Endothelial cell of umbilical vein (primary cell): Measurements from ENCODE around the gene PPP1R26. TPM values are rescaled to one million over a fixed set of nuclear protein-coding genes. Genes with fewer than 3 reads are reported as not detected.

Source experiments
- BruUV-seq: library from RNA; stranded (reverse); fragments of 400-500 nt; replicated peaks from 2 replicates; lab custom pipeline; 2021; lab: Mats Ljungman, UMichigan
- CTCF ChIA-PET: fragments of 300-600, 350-600 bp; sonication (Branson Sonifier 250); formaldehyde crosslinking; loops from one replicate; lab custom pipeline; 2021; ENCODE audit warnings: antibody characterized with exemption, inconsistent platforms; lab: Charles Lee
- POLR2A ChIA-PET: fragments of 300-600, 350-600 bp; sonication (Branson Sonifier 250); formaldehyde crosslinking; loops from one replicate; lab custom pipeline; 2021; ENCODE audit warnings: antibody characterized with exemption, inconsistent platforms; lab: Charles Lee
- DNase-seq: peaks from one replicate; pipeline ENCODE4 v3.0.0-alpha.2; 2011; ENCODE audit warnings: low read depth, low spot score
- FAIRE-seq: peaks from 2 replicates; lab custom pipeline; 2011; peaks lifted over from hg19 to GRCh38; lab: Jason Lieb, UNC
- H2AFZ ChIP-seq: 2 replicates; pipeline ENCODE4 v1.6.0; 2012; ENCODE audit warnings: low read depth, low read length, control low read depth, inconsistent platforms
- H3K27ac ChIP-seq: 2 replicates; pipeline ENCODE4 v1.5.1; 2011; ENCODE audit warnings: low read depth, mild to moderate bottlenecking, control low read depth, low read length, moderate library complexity; ENCODE audit not compliant: insufficient read depth
- H3K27me3 ChIP-seq, 2 experiments: 2 replicates each; pipeline versions ENCODE4 v1.6.0 to v1.6.1; 2011; ENCODE audit warnings: low read length in 2 of 2, mixed read lengths in 1 of 2; ENCODE audit not compliant: control insufficient read depth in 2 of 2, insufficient read depth in 2 of 2
- H3K36me3 ChIP-seq, 2 experiments: 2 replicates in 1 of 2; 3 replicates in 1 of 2; pipeline ENCODE4 v1.5.1; 2011; ENCODE audit warnings: low read length in 2 of 2, mild to moderate bottlenecking in 1 of 2, moderate library complexity in 1 of 2; ENCODE audit not compliant: control insufficient read depth in 2 of 2, insufficient read depth in 2 of 2; ENCODE audit errors: extremely low read depth in 1 of 2
- H3K4me1 ChIP-seq: 3 replicates; pipeline ENCODE4 v1.5.1; 2011; ENCODE audit warnings: mild to moderate bottlenecking, low read length; ENCODE audit not compliant: control insufficient read depth, insufficient read depth; ENCODE audit errors: extremely low read depth
- H3K4me2 ChIP-seq: 2 replicates; pipeline ENCODE4 v1.6.1; 2011; ENCODE audit warnings: low read length, control low read depth, mixed read lengths; ENCODE audit not compliant: insufficient read depth
- H3K4me3 ChIP-seq, 3 experiments: fragments of 200-600 bp in 1 of 3; sonication (generic), shearing (Covaris generic) in 1 of 3; replicated peaks in 1 of 3; 2 replicates each; pipeline ENCODE4 v1.5.1; 2011 to 2016; ENCODE audit warnings: control low read depth in 3 of 3, low read length in 3 of 3, mild to moderate bottlenecking in 2 of 3, inconsistent platforms in 1 of 3, low read depth in 1 of 3, moderate library complexity in 1 of 3; ENCODE audit not compliant: insufficient read depth in 1 of 3
- H3K79me2 ChIP-seq: 2 replicates; pipeline ENCODE4 v1.6.0; 2012; ENCODE audit warnings: low read length, inconsistent platforms; ENCODE audit not compliant: control insufficient read depth, insufficient read depth
- H3K9ac ChIP-seq: replicated peaks from 2 replicates; pipeline ENCODE3; 2011; ENCODE audit warnings: low read length, control low read depth; ENCODE audit not compliant: insufficient read depth; ENCODE audit errors: extremely low read depth
- H3K9me1 ChIP-seq: replicated peaks from 3 replicates; pipeline ENCODE4 v1.6.0; 2011; ENCODE audit warnings: mild to moderate bottlenecking, low read length; ENCODE audit not compliant: control insufficient read depth, insufficient read depth; ENCODE audit errors: extremely low read depth
- H3K9me3 ChIP-seq: replicated peaks from 2 replicates; pipeline ENCODE4 v1.5.1; 2012; ENCODE audit warnings: low read length, inconsistent platforms; ENCODE audit not compliant: control insufficient read depth, insufficient read depth
- H4K20me1 ChIP-seq: replicated peaks from 2 replicates; pipeline ENCODE3; 2011; ENCODE audit warnings: mild to moderate bottlenecking, low read length; ENCODE audit not compliant: control insufficient read depth, insufficient read depth; ENCODE audit errors: extremely low read depth
- EZH2 ChIP-seq: IDR thresholded peaks from 2 replicates; pipeline ENCODE4 v1.6.1; 2012; ENCODE audit warnings: borderline replicate concordance, low read depth, mild to moderate bottlenecking, moderate library complexity, low read length, inconsistent platforms; ENCODE audit not compliant: severe bottlenecking
- FOS ChIP-seq: IDR thresholded peaks from 2 replicates; pipeline ENCODE4 v1.6.1; 2011; ENCODE audit warnings: mild to moderate bottlenecking, low read length, moderate library complexity, borderline replicate concordance; ENCODE audit not compliant: insufficient read depth
- GATA2 ChIP-seq: IDR thresholded peaks from 2 replicates; pipeline ENCODE4 v1.7.0; 2011; ENCODE audit warnings: low read depth, mild to moderate bottlenecking, moderate library complexity, mixed read lengths, low read length; ENCODE audit not compliant: insufficient read length, insufficient read depth
- JUN ChIP-seq: IDR thresholded peaks from 2 replicates; pipeline ENCODE4 v1.6.1; 2011; ENCODE audit warnings: borderline replicate concordance, low read depth; ENCODE audit not compliant: insufficient read length, insufficient read depth
- MYC ChIP-seq: IDR thresholded peaks from one replicate; pipeline ENCODE4 v1.6.1; 2011; ENCODE audit warnings: mild to moderate bottlenecking, low read depth, low read length
- POLR2A ChIP-seq: IDR thresholded peaks from 2 replicates; pipeline ENCODE4 v1.6.1; 2012; ENCODE audit warnings: low read depth, mild to moderate bottlenecking, control low read depth, low read length
- POLR2AphosphoS5 ChIP-seq: IDR thresholded peaks from 2 replicates; pipeline ENCODE4 v1.6.1; 2012; ENCODE audit warnings: low read depth, mild to moderate bottlenecking, control low read depth, low read length, moderate library complexity; ENCODE audit not compliant: insufficient read depth
- dilution Hi-C: fragments of 300-500 bp; cut with MboI; formaldehyde crosslinking; loops from one replicate; pipeline ENCODE4 v1.15.0; 2019; ENCODE audit warnings: low sequenced_read_pairs; ENCODE audit not compliant: extremely low pct_ligation_motif_present
- intact Hi-C: fragments of 100-400 bp; cut with micrococcal nuclease; formaldehyde crosslinking; loops from one replicate; pipeline ENCODE4 v1.10.0; 2022
- polyA plus RNA-seq, 4 experiments: library from polyadenylated mRNA; depleted of rRNA in 3 of 4; stranded (reverse) in 3 of 4; unstranded in 1 of 4; fragments of >200 nt; gene quantifications; 2 replicates each; pipeline versions ENCODE4 v1.2.1 to v1.2.3, GENCODE V29; 2011 to 2012; ENCODE audit warnings: missing spikeins in 1 of 4
- total RNA-seq: library from RNA; stranded (reverse); gene quantifications from 2 replicates; pipeline ENCODE4 v1.2.3, GENCODE V29; 2021
- TF ChIP-seq, protein P1 (sequence below): IDR thresholded peaks from 2 replicates; pipeline ENCODE4 v1.6.1; 2011; ENCODE audit not compliant: insufficient read depth, insufficient read length
- TF ChIP-seq, protein P2 (sequence below), 2 donors: IDR thresholded peaks; 1 replicate in 1 of 2; 2 replicates in 1 of 2; pipeline ENCODE4 v1.5.1; 2011; ENCODE audit warnings: low read length in 2 of 2, mild to moderate bottlenecking in 2 of 2, moderate library complexity in 2 of 2, control low read depth in 1 of 2, inconsistent platforms in 1 of 2, low read depth in 1 of 2; ENCODE audit not compliant: insufficient read depth in 1 of 2; ENCODE audit errors: extremely low read depth in 1 of 2

Gene PPP1R26
- total and polyA plus RNA-seq, 2 donors (not counting 3 experiments of a cell fraction or from before 2014, with no cell fraction given) = 5.9 to 16.9 TPM

DNA sequence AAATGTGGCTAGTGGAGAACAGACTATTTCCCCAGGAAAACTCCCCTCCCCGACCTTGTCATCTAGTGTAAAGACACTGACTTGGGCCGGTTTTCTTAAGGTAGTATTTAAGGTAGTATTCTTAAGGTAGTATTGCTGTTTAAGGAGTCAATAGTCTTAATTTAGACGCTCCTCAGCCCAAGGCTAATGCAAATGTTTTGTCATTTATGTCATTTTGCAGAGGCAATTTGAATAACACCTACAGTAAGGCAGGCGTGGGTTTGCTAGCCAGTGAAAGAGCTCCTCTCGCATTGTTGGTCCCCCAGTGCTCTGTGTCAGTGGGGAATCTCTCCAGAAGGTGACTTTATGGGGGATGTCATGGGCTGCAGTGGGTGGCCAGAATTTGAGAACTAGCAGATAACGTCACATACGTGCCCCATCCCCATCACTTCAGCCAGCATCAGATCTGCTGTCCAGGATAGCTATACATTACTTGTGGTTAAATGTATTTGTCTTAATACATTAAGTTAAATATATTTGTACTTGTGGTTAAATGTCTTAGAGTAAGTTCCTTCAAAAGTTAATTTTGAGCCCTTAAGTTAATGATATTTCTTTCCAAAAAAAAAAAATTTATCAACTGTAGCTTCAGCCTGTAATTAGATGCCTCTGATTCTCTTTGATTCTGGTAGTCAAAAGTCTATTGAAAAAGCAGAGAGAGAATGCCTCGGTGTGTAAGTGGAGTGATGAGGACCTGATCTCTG, 2.6 kb downstream of the PPP1R26 start:
- Histone ChIP-seq H3K27me3 (no peaks in the 10 kb centered on the region), H3K9ac (no peak overlapping the region), H3K9me3 (no peaks in the 10 kb centered on the region), H3K4me3 (no peak overlapping the region), H3K36me3 (peaks cover 0 to 26% of the 10 kb centered on the region in 2 experiments), H3K4me1 (peaks cover 7% of the 10 kb centered on the region), H3K4me2 (no peak overlapping the region), H3K27ac (no peak overlapping the region), H3K79me2 (no peaks in the 10 kb centered on the region), H4K20me1 (no peaks in the 10 kb centered on the region), H3K9me1 (no peaks in the 10 kb centered on the region), H2AFZ (no peak overlapping the region)
- TF ChIP-seq GATA2 (no peak), JUN (no peak), FOS (no peak), EZH2 (no peak), POLR2AphosphoS5 (no peak), MYC (no peak), POLR2A (no peak)
- TF ChIP-seq, protein P1, sequence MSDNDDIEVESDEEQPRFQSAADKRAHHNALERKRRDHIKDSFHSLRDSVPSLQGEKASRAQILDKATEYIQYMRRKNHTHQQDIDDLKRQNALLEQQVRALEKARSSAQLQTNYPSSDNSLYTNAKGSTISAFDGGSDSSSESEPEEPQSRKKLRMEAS = no peak
- TF ChIP-seq, protein P2, sequence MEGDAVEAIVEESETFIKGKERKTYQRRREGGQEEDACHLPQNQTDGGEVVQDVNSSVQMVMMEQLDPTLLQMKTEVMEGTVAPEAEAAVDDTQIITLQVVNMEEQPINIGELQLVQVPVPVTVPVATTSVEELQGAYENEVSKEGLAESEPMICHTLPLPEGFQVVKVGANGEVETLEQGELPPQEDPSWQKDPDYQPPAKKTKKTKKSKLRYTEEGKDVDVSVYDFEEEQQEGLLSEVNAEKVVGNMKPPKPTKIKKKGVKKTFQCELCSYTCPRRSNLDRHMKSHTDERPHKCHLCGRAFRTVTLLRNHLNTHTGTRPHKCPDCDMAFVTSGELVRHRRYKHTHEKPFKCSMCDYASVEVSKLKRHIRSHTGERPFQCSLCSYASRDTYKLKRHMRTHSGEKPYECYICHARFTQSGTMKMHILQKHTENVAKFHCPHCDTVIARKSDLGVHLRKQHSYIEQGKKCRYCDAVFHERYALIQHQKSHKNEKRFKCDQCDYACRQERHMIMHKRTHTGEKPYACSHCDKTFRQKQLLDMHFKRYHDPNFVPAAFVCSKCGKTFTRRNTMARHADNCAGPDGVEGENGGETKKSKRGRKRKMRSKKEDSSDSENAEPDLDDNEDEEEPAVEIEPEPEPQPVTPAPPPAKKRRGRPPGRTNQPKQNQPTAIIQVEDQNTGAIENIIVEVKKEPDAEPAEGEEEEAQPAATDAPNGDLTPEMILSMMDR (IDR thresholded peaks at IDR 0.05; ENCODE audit: extremely low read depth in 1 of 2, insufficient read depth in 1 of 2, low read depth in 1 of 2, low read length in 2 of 2) = no peak
- no peak for FAIRE-seq
- no peak for DNase-seq
- intact Hi-C loops = no loop called here
- BruUV-seq = no TSS peak
- ChIA-PET CTCF (interaction anchor here (1.1 kb wide), 1 partner anchor 18 kb away, joined by 4 read pairs; a partner anchor contains a TSS), POLR2A (no interaction called here)
- dilution Hi-C loops = no loop called here
